Endothelial cell of umbilical vein (primary cell): Measurements from ENCODE around the gene CRYAB. TPM values are rescaled to one million over a fixed set of nuclear protein-coding genes. Genes with fewer than 3 reads are reported as not detected.
A peak's percentile ranks its signal among the peaks of the same experiment; 100 is the strongest.

ENCODE experiments used
- BruUV-seq: library from RNA; stranded (reverse); fragments of 400-500 nt; replicated peaks from 2 replicates; lab custom pipeline; 2021; lab: Mats Ljungman, UMichigan
- CTCF ChIA-PET: fragments of 300-600, 350-600 bp; sonication (Branson Sonifier 250); formaldehyde crosslinking; loops from one replicate; lab custom pipeline; 2021; ENCODE audit warnings: antibody characterized with exemption, inconsistent platforms; lab: Charles Lee
- POLR2A ChIA-PET: fragments of 300-600, 350-600 bp; sonication (Branson Sonifier 250); formaldehyde crosslinking; loops from one replicate; lab custom pipeline; 2021; ENCODE audit warnings: antibody characterized with exemption, inconsistent platforms; lab: Charles Lee
- DNase-seq: peaks from one replicate; pipeline ENCODE4 v3.0.0-alpha.2; 2011; ENCODE audit warnings: low read depth, low spot score
- FAIRE-seq: peaks from 2 replicates; lab custom pipeline; 2011; peaks lifted over from hg19 to GRCh38; lab: Jason Lieb, UNC
- H2AFZ ChIP-seq: 2 replicates; pipeline ENCODE4 v1.6.0; 2012; ENCODE audit warnings: low read depth, low read length, control low read depth, inconsistent platforms
- H3K27ac ChIP-seq: 2 replicates; pipeline ENCODE4 v1.5.1; 2011; ENCODE audit warnings: low read depth, mild to moderate bottlenecking, control low read depth, low read length, moderate library complexity; ENCODE audit not compliant: insufficient read depth
- H3K27me3 ChIP-seq, 2 experiments: 2 replicates each; pipeline versions ENCODE4 v1.6.0 to v1.6.1; 2011; ENCODE audit warnings: low read length in 2 of 2, mixed read lengths in 1 of 2; ENCODE audit not compliant: control insufficient read depth in 2 of 2, insufficient read depth in 2 of 2
- H3K36me3 ChIP-seq, 2 experiments: 2 replicates in 1 of 2; 3 replicates in 1 of 2; pipeline ENCODE4 v1.5.1; 2011; ENCODE audit warnings: low read length in 2 of 2, mild to moderate bottlenecking in 1 of 2, moderate library complexity in 1 of 2; ENCODE audit not compliant: control insufficient read depth in 2 of 2, insufficient read depth in 2 of 2; ENCODE audit errors: extremely low read depth in 1 of 2
- H3K4me1 ChIP-seq: 3 replicates; pipeline ENCODE4 v1.5.1; 2011; ENCODE audit warnings: mild to moderate bottlenecking, low read length; ENCODE audit not compliant: control insufficient read depth, insufficient read depth; ENCODE audit errors: extremely low read depth
- H3K4me2 ChIP-seq: 2 replicates; pipeline ENCODE4 v1.6.1; 2011; ENCODE audit warnings: low read length, control low read depth, mixed read lengths; ENCODE audit not compliant: insufficient read depth
- H3K4me3 ChIP-seq, 3 experiments: fragments of 200-600 bp in 1 of 3; sonication (generic), shearing (Covaris generic) in 1 of 3; replicated peaks in 1 of 3; 2 replicates each; pipeline ENCODE4 v1.5.1; 2011 to 2016; ENCODE audit warnings: control low read depth in 3 of 3, low read length in 3 of 3, mild to moderate bottlenecking in 2 of 3, inconsistent platforms in 1 of 3, low read depth in 1 of 3, moderate library complexity in 1 of 3; ENCODE audit not compliant: insufficient read depth in 1 of 3
- H3K79me2 ChIP-seq: 2 replicates; pipeline ENCODE4 v1.6.0; 2012; ENCODE audit warnings: low read length, inconsistent platforms; ENCODE audit not compliant: control insufficient read depth, insufficient read depth
- H3K9ac ChIP-seq: replicated peaks from 2 replicates; pipeline ENCODE3; 2011; ENCODE audit warnings: low read length, control low read depth; ENCODE audit not compliant: insufficient read depth; ENCODE audit errors: extremely low read depth
- H3K9me1 ChIP-seq: replicated peaks from 3 replicates; pipeline ENCODE4 v1.6.0; 2011; ENCODE audit warnings: mild to moderate bottlenecking, low read length; ENCODE audit not compliant: control insufficient read depth, insufficient read depth; ENCODE audit errors: extremely low read depth
- H3K9me3 ChIP-seq: replicated peaks from 2 replicates; pipeline ENCODE4 v1.5.1; 2012; ENCODE audit warnings: low read length, inconsistent platforms; ENCODE audit not compliant: control insufficient read depth, insufficient read depth
- H4K20me1 ChIP-seq: replicated peaks from 2 replicates; pipeline ENCODE3; 2011; ENCODE audit warnings: mild to moderate bottlenecking, low read length; ENCODE audit not compliant: control insufficient read depth, insufficient read depth; ENCODE audit errors: extremely low read depth
- CTCF ChIP-seq, 2 donors: IDR thresholded peaks; 1 replicate in 1 of 2; 2 replicates in 1 of 2; pipeline ENCODE4 v1.5.1; 2011; ENCODE audit warnings: low read length in 2 of 2, mild to moderate bottlenecking in 2 of 2, moderate library complexity in 2 of 2, control low read depth in 1 of 2, inconsistent platforms in 1 of 2, low read depth in 1 of 2; ENCODE audit not compliant: insufficient read depth in 1 of 2; ENCODE audit errors: extremely low read depth in 1 of 2
- EZH2 ChIP-seq: IDR thresholded peaks from 2 replicates; pipeline ENCODE4 v1.6.1; 2012; ENCODE audit warnings: borderline replicate concordance, low read depth, mild to moderate bottlenecking, moderate library complexity, low read length, inconsistent platforms; ENCODE audit not compliant: severe bottlenecking
- FOS ChIP-seq: IDR thresholded peaks from 2 replicates; pipeline ENCODE4 v1.6.1; 2011; ENCODE audit warnings: mild to moderate bottlenecking, low read length, moderate library complexity, borderline replicate concordance; ENCODE audit not compliant: insufficient read depth
- GATA2 ChIP-seq: IDR thresholded peaks from 2 replicates; pipeline ENCODE4 v1.7.0; 2011; ENCODE audit warnings: low read depth, mild to moderate bottlenecking, moderate library complexity, mixed read lengths, low read length; ENCODE audit not compliant: insufficient read length, insufficient read depth
- JUN ChIP-seq: IDR thresholded peaks from 2 replicates; pipeline ENCODE4 v1.6.1; 2011; ENCODE audit warnings: borderline replicate concordance, low read depth; ENCODE audit not compliant: insufficient read length, insufficient read depth
- MAX ChIP-seq: IDR thresholded peaks from 2 replicates; pipeline ENCODE4 v1.6.1; 2011; ENCODE audit not compliant: insufficient read depth, insufficient read length
- MYC ChIP-seq: IDR thresholded peaks from one replicate; pipeline ENCODE4 v1.6.1; 2011; ENCODE audit warnings: mild to moderate bottlenecking, low read depth, low read length
- POLR2A ChIP-seq: IDR thresholded peaks from 2 replicates; pipeline ENCODE4 v1.6.1; 2012; ENCODE audit warnings: low read depth, mild to moderate bottlenecking, control low read depth, low read length
- POLR2AphosphoS5 ChIP-seq: IDR thresholded peaks from 2 replicates; pipeline ENCODE4 v1.6.1; 2012; ENCODE audit warnings: low read depth, mild to moderate bottlenecking, control low read depth, low read length, moderate library complexity; ENCODE audit not compliant: insufficient read depth
- dilution Hi-C: fragments of 300-500 bp; cut with MboI; formaldehyde crosslinking; loops from one replicate; pipeline ENCODE4 v1.15.0; 2019; ENCODE audit warnings: low sequenced_read_pairs; ENCODE audit not compliant: extremely low pct_ligation_motif_present
- intact Hi-C: fragments of 100-400 bp; cut with micrococcal nuclease; formaldehyde crosslinking; loops from one replicate; pipeline ENCODE4 v1.10.0; 2022
- polyA plus RNA-seq, 4 experiments: library from polyadenylated mRNA; depleted of rRNA in 3 of 4; stranded (reverse) in 3 of 4; unstranded in 1 of 4; fragments of >200 nt; gene quantifications; 2 replicates each; pipeline versions ENCODE4 v1.2.1 to v1.2.3, GENCODE V29; 2011 to 2012; ENCODE audit warnings: missing spikeins in 1 of 4
- total RNA-seq: library from RNA; stranded (reverse); gene quantifications from 2 replicates; pipeline ENCODE4 v1.2.3, GENCODE V29; 2021

The CRYAB gene
- total and polyA plus RNA-seq, 2 donors (not counting 3 experiments of a cell fraction or from before 2014, with no cell fraction given): 0.48 TPM; not detected in 1

- dilution Hi-C loops (no loop called here), intact Hi-C loops (no loop called here)
- Histone ChIP-seq H3K4me2 (no peak overlapping the region), H2AFZ (peak overlapping the region; percentile 33), H3K27ac (no peak overlapping the region), H3K9ac (no peak overlapping the region), H4K20me1 (no peaks in the 10 kb centered on the region), H3K4me3 (no peak overlapping the region), H3K27me3 (no peaks in the 10 kb centered on the region), H3K9me1 (no peaks in the 10 kb centered on the region), H3K79me2 (peaks cover 12% of the 10 kb centered on the region), H3K36me3 (no peaks in the 10 kb centered on the region), H3K4me1 (peaks cover 40% of the 10 kb centered on the region), H3K9me3 (no peaks in the 10 kb centered on the region)
- no TSS peak for BruUV-seq
- FAIRE-seq: no peak
- ChIA-PET POLR2A (interaction anchor here (0.9 kb wide), 1 partner anchor 42 kb away, joined by 3 read pairs; no protein-coding TSS in a partner anchor), CTCF (interaction anchor here (1.2 to 8.7 kb wide), 5 partner anchors 9 to 64 kb away, joined by 3 to 407 read pairs (median 7); partner anchors contain the start of gene ALG9)
- no peak for TF ChIP-seq JUN
- TF ChIP-seq EZH2: no peak
- no peak for TF ChIP-seq FOS
- TF ChIP-seq POLR2A: no peak
- TF ChIP-seq MYC: no peak
- TF ChIP-seq MAX: no peak
- TF ChIP-seq POLR2AphosphoS5: no peak
- TF ChIP-seq GATA2: no peak
- no peak for TF ChIP-seq CTCF (IDR thresholded peaks at IDR 0.05; ENCODE audit: extremely low read depth in 1 of 2, insufficient read depth in 1 of 2, low read depth in 1 of 2, low read length in 2 of 2)
- no peak for DNase-seq
Observed at GRCh38 chr11:111935317-111936039, 23.9 kb upstream of the CRYAB start.
